Immature natural killer cell (primary cell): ENCODE results near the gene SEMA6D. TPM values are rescaled to one million over a fixed set of nuclear protein-coding genes. Genes with fewer than 3 reads are reported as not detected.

Experiments
- DNase-seq, 3 donors: peaks; one replicate each; pipeline ENCODE4 v3.0.0; 2022; ENCODE audit warnings: mixed read lengths in 1 of 3
- H3K27ac Mint-ChIP-seq, 6 donors: one replicate each; pipeline ENCODE4 v1.8.0; 2020; ENCODE audit warnings: mixed read lengths in 6 of 6, mild to moderate bottlenecking in 5 of 6, inconsistent platforms in 4 of 6, moderate library complexity in 3 of 6
- H3K27me3 Mint-ChIP-seq, 3 donors: one replicate each; pipeline ENCODE4 v1.8.0; 2020 to 2021; ENCODE audit warnings: low read depth in 3 of 3, mild to moderate bottlenecking in 3 of 3, mixed read lengths in 3 of 3, moderate library complexity in 3 of 3, inconsistent platforms in 1 of 3
- H3K36me3 Mint-ChIP-seq, 3 donors: one replicate each; pipeline ENCODE4 v1.8.0; 2020; ENCODE audit warnings: mixed read lengths in 3 of 3, inconsistent platforms in 2 of 3, mild to moderate bottlenecking in 2 of 3
- H3K4me1 Mint-ChIP-seq, 2 donors: one replicate each; pipeline ENCODE4 v1.8.0; 2020; ENCODE audit warnings: inconsistent platforms in 2 of 2, mild to moderate bottlenecking in 2 of 2, mixed read lengths in 2 of 2, moderate library complexity in 1 of 2
- H3K4me3 Mint-ChIP-seq, 5 donors: one replicate each; pipeline ENCODE4 v1.8.0; 2020; ENCODE audit warnings: mild to moderate bottlenecking in 5 of 5, mixed read lengths in 5 of 5, inconsistent platforms in 3 of 5, moderate library complexity in 3 of 5
- H3K9me3 Mint-ChIP-seq, 6 donors: one replicate each; pipeline ENCODE4 v1.8.0; 2020; ENCODE audit warnings: mild to moderate bottlenecking in 6 of 6, mixed read lengths in 6 of 6, inconsistent platforms in 4 of 6, moderate library complexity in 3 of 6
- polyA plus RNA-seq, 3 donors: library from polyadenylated mRNA; unstranded; fragments of 300-500 nt; fragmentation: Illumina TruSeq; gene quantifications; one replicate each; pipeline ENCODE4 v1.2.3, GENCODE V29; 2021

SEMA6D gene
- polyA plus RNA-seq, 3 donors from 2014 or later: not detected

GRCh38 chr15:47757331-47757730, 40.0 kb downstream of the SEMA6D start:
- DNase-seq: no peak
- H3K27me3 Mint-ChIP-seq: no peaks in the 10 kb centered on the region
- no peak overlapping the region for H3K27ac Mint-ChIP-seq
- peaks cover 0 to 6% (median under 1%) of the 10 kb centered on the region in 3 donors for H3K36me3 Mint-ChIP-seq
- no peaks in the 10 kb centered on the region for H3K4me1 Mint-ChIP-seq
- H3K4me3 Mint-ChIP-seq: no peak overlapping the region
- H3K9me3 Mint-ChIP-seq: peaks cover 3 to 22% (median 10%) of the 10 kb centered on the region in 6 donors

GRCh38 chr15:47762621-47763020, 45.3 kb downstream of the SEMA6D start:
- Mint-ChIP-seq H3K4me3 (no peak overlapping the region), H3K27ac (no peak overlapping the region), H3K36me3 (no peaks in the 10 kb centered on the region), H3K4me1 (no peaks in the 10 kb centered on the region), H3K27me3 (no peaks in the 10 kb centered on the region), H3K9me3 (peaks cover 0 to 4% (median 1%) of the 10 kb centered on the region in 6 donors)
- DNase-seq: no peak

- H3K27ac Mint-ChIP-seq: no peak overlapping the region
- no peaks in the 10 kb centered on the region for H3K4me1 Mint-ChIP-seq
- no peak for DNase-seq
- H3K27me3 Mint-ChIP-seq: no peaks in the 10 kb centered on the region
- H3K9me3 Mint-ChIP-seq: peaks cover 0 to 4% (median 1%) of the 10 kb centered on the region in 6 donors
- no peaks in the 10 kb centered on the region for H3K36me3 Mint-ChIP-seq
- H3K4me3 Mint-ChIP-seq: no peak overlapping the region
Observed at GRCh38 chr15:47764666-47765065, 47.4 kb downstream of the SEMA6D start.

GRCh38 chr15:47766406-47766805, 49.1 kb downstream of the SEMA6D start:
- no peaks in the 10 kb centered on the region for H3K4me1 Mint-ChIP-seq
- H3K9me3 Mint-ChIP-seq: peaks cover 0 to 6% (median 2%) of the 10 kb centered on the region in 6 donors
- no peak overlapping the region for H3K4me3 Mint-ChIP-seq
- DNase-seq: no peak
- H3K36me3 Mint-ChIP-seq: no peaks in the 10 kb centered on the region
- H3K27ac Mint-ChIP-seq: no peak overlapping the region
- no peaks in the 10 kb centered on the region for H3K27me3 Mint-ChIP-seq

- Mint-ChIP-seq H3K9me3 (peaks cover 0 to 6% (median 0%) of the 10 kb centered on the region in 6 donors), H3K27ac (no peak overlapping the region), H3K27me3 (no peaks in the 10 kb centered on the region), H3K36me3 (no peaks in the 10 kb centered on the region), H3K4me1 (no peaks in the 10 kb centered on the region), H3K4me3 (no peak overlapping the region)
- DNase-seq: no peak
Observed at GRCh38 chr15:47767035-47767434, 49.7 kb downstream of the SEMA6D start.

GRCh38 chr15:47768735-47769134, 51.4 kb downstream of the SEMA6D start:
- Mint-ChIP-seq H3K4me3 (no peak overlapping the region), H3K9me3 (peaks cover 0 to 6% (median 0%) of the 10 kb centered on the region in 6 donors), H3K27me3 (no peaks in the 10 kb centered on the region), H3K4me1 (no peaks in the 10 kb centered on the region), H3K36me3 (no peaks in the 10 kb centered on the region), H3K27ac (no peak overlapping the region)
- no peak for DNase-seq

GRCh38 chr15:47769166-47769565, 51.9 kb downstream of the SEMA6D start:
- H3K27me3 Mint-ChIP-seq: no peaks in the 10 kb centered on the region
- H3K9me3 Mint-ChIP-seq: peaks cover 0 to 8% (median 0%) of the 10 kb centered on the region in 6 donors

GRCh38 chr15:47773143-47773542, 55.8 kb downstream of the SEMA6D start:
- peaks cover 0 to 11% (median 4%) of the 10 kb centered on the region in 6 donors for H3K9me3 Mint-ChIP-seq
- no peaks in the 10 kb centered on the region for H3K36me3 Mint-ChIP-seq
- H3K27me3 Mint-ChIP-seq: no peaks in the 10 kb centered on the region
- no peak for DNase-seq
- no peak overlapping the region for H3K4me3 Mint-ChIP-seq
- H3K4me1 Mint-ChIP-seq: no peaks in the 10 kb centered on the region
- H3K27ac Mint-ChIP-seq: no peak overlapping the region

More at GRCh38 chr15:47769166-47769565, 51.9 kb downstream of the SEMA6D start:
- Mint-ChIP-seq H3K36me3 (no peaks in the 10 kb centered on the region), H3K4me3 (no peak overlapping the region), H3K4me1 (no peaks in the 10 kb centered on the region), H3K27ac (no peak overlapping the region)
- DNase-seq: no peak

- Mint-ChIP-seq H3K36me3 (no peaks in the 10 kb centered on the region), H3K27me3 (no peaks in the 10 kb centered on the region), H3K9me3 (peaks cover 0 to 9% (median 4%) of the 10 kb centered on the region in 6 donors), H3K4me3 (no peak overlapping the region), H3K4me1 (no peaks in the 10 kb centered on the region), H3K27ac (no peak overlapping the region)
- DNase-seq: no peak
Observed at GRCh38 chr15:47778263-47778770, 61.0 kb downstream of the SEMA6D start.

- H3K27ac Mint-ChIP-seq: no peak overlapping the region
- no peaks in the 10 kb centered on the region for H3K36me3 Mint-ChIP-seq
- H3K4me3 Mint-ChIP-seq: no peak overlapping the region
- no peaks in the 10 kb centered on the region for H3K4me1 Mint-ChIP-seq
- peaks cover 0 to 7% (median 3%) of the 10 kb centered on the region in 6 donors for H3K9me3 Mint-ChIP-seq
- H3K27me3 Mint-ChIP-seq: no peaks in the 10 kb centered on the region
- no peak for DNase-seq
Observed at GRCh38 chr15:47780971-47781370, 63.7 kb downstream of the SEMA6D start.

GRCh38 chr15:47781527-47781926, 64.2 kb downstream of the SEMA6D start:
- no peak for DNase-seq
- Mint-ChIP-seq H3K4me3 (no peak overlapping the region), H3K9me3 (peaks cover 0 to 7% (median 2%) of the 10 kb centered on the region in 6 donors), H3K4me1 (no peaks in the 10 kb centered on the region), H3K36me3 (no peaks in the 10 kb centered on the region), H3K27ac (no peak overlapping the region), H3K27me3 (no peaks in the 10 kb centered on the region)

- peaks cover 0 to 5% (median 2%) of the 10 kb centered on the region in 3 donors for H3K27me3 Mint-ChIP-seq
- H3K4me1 Mint-ChIP-seq: no peaks in the 10 kb centered on the region
- H3K9me3 Mint-ChIP-seq: peaks cover 0 to 12% (median under 1%) of the 10 kb centered on the region in 6 donors
- H3K36me3 Mint-ChIP-seq: no peaks in the 10 kb centered on the region
- H3K27ac Mint-ChIP-seq: no peak overlapping the region
- no peak overlapping the region for H3K4me3 Mint-ChIP-seq
- no peak for DNase-seq
Observed at GRCh38 chr15:47784820-47785219, 67.5 kb downstream of the SEMA6D start.

GRCh38 chr15:47786371-47786770, 69.1 kb downstream of the SEMA6D start:
- Mint-ChIP-seq H3K4me3 (no peak overlapping the region), H3K4me1 (no peaks in the 10 kb centered on the region), H3K9me3 (peaks cover 0 to 12% (median under 1%) of the 10 kb centered on the region in 6 donors), H3K27me3 (peaks cover 0 to 5% (median 2%) of the 10 kb centered on the region in 3 donors), H3K27ac (no peak overlapping the region), H3K36me3 (no peaks in the 10 kb centered on the region)
- no peak for DNase-seq

GRCh38 chr15:47787875-47788274, 70.6 kb downstream of the SEMA6D start:
- Mint-ChIP-seq H3K27me3 (peaks cover 0 to 5% (median 2%) of the 10 kb centered on the region in 3 donors), H3K27ac (no peak overlapping the region), H3K4me3 (no peak overlapping the region), H3K4me1 (no peaks in the 10 kb centered on the region), H3K9me3 (peaks cover 0 to 12% (median 0%) of the 10 kb centered on the region in 6 donors), H3K36me3 (no peaks in the 10 kb centered on the region)
- DNase-seq: no peak

GRCh38 chr15:47788685-47789084, 71.4 kb downstream of the SEMA6D start:
- Mint-ChIP-seq H3K27me3 (peaks cover 0 to 5% (median 2%) of the 10 kb centered on the region in 3 donors), H3K9me3 (peaks cover 0 to 12% (median 0%) of the 10 kb centered on the region in 6 donors), H3K27ac (no peak overlapping the region), H3K4me1 (no peaks in the 10 kb centered on the region), H3K4me3 (no peak overlapping the region), H3K36me3 (no peaks in the 10 kb centered on the region)
- DNase-seq: no peak
